NCI-H2081 treated with DMSO at 0.1 percent for 48 hours (cell line): Measurements from ENCODE around the gene CAV2.

Experiments used
- DNase-seq: peaks from one replicate; lab custom pipeline; 2025; lab: John Stamatoyannopoulos, UW

Gene CAV2

GRCh38 chr7:116546916-116547315 lies 47.4 kb downstream of the CAV2 start:
- DNase-seq, result no peak

GRCh38 chr7:116547347-116547746 lies 47.8 kb downstream of the CAV2 start:
- no peak for DNase-seq

GRCh38 chr7:116548506-116548905 lies 49.0 kb downstream of the CAV2 start:
- no peak for DNase-seq

- DNase-seq, result no peak
Observed at GRCh38 chr7:116549370-116549769, 49.8 kb downstream of the CAV2 start.

DNA sequence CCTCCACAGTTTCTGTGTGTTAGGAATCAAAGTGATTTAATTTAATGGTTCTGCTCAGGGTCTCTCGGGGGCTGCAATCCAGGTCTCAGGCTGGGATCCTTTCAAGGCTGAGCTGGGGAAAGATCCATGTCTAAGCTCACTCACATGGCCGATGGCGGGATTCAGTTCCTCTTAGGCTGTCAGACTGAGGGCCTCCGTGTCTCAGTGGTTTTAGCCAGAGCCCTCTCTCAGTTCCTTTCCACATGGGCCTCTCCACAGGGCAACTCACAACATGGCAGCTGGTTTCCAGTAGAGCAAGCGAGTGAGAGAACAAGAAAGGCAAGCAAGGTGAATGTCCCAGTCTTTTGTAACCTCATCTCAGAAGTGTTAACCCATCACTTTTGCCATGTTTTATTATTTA lies 52.2 kb downstream of the CAV2 start:
- no peak for DNase-seq

GRCh38 chr7:116552602-116553001 lies 53.1 kb downstream of the CAV2 start:
- DNase-seq, result no peak

- no peak for DNase-seq
Observed at GRCh38 chr7:116553168-116553964, 53.8 kb downstream of the CAV2 start.

- no peak for DNase-seq
Observed at GRCh38 chr7:116554436-116554835, 54.9 kb downstream of the CAV2 start.

DNA sequence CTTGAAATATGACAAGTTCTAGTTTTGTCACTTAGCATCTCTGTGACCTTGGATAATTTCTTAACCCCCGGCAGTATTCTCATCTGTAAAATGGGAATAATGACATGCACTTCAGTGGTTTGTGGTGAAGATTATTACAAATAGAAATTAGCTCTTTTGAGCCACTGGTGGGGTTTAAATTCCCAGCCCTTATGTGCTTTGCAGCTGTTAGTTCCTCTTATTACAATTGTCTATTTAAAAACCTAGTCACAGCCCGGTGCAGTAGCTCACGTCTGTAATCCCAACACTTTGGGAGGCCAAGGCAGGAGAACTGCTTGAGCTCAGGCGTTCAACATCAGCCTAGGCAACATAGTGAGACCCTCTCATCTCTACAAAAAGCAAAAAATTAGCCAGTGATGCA lies 55.4 kb downstream of the CAV2 start:
- DNase-seq, result no peak

- no peak for DNase-seq
Observed at GRCh38 chr7:116557066-116557585, 57.6 kb downstream of the CAV2 start.

DNA sequence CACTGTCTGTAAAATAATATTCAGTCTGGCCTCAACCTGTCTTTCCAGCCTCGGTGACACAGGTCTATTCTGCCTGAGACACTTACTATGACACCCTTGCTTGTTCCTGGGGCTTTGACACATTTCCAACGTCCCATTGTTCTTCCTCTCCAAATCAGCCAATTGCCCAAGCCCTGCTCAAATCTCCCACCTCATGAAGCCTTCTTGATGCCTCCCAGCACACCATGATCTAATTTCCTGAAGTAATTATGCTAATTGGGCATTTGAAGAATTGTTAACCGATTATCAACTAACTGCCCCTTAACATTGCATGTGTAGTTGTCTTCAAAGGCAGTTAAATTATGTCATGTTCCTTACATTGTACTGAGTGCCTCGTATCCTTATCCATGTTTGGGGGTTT lies 58.4 kb downstream of the CAV2 start:
- DNase-seq, result no peak
